SH-SY5Y (cell line): ENCODE measurements around the gene FBXW11.

Source experiments
- GATA2 ChIP-seq: IDR thresholded peaks from 2 replicates; pipeline ENCODE4 v1.6.1; 2011; ENCODE audit warnings: mild to moderate bottlenecking, low read depth, low read length
- GATA3 ChIP-seq: IDR thresholded peaks from 2 replicates; pipeline ENCODE4 v1.6.1; 2011; ENCODE audit warnings: low read depth, mild to moderate bottlenecking, low read length, moderate library complexity

DNA sequence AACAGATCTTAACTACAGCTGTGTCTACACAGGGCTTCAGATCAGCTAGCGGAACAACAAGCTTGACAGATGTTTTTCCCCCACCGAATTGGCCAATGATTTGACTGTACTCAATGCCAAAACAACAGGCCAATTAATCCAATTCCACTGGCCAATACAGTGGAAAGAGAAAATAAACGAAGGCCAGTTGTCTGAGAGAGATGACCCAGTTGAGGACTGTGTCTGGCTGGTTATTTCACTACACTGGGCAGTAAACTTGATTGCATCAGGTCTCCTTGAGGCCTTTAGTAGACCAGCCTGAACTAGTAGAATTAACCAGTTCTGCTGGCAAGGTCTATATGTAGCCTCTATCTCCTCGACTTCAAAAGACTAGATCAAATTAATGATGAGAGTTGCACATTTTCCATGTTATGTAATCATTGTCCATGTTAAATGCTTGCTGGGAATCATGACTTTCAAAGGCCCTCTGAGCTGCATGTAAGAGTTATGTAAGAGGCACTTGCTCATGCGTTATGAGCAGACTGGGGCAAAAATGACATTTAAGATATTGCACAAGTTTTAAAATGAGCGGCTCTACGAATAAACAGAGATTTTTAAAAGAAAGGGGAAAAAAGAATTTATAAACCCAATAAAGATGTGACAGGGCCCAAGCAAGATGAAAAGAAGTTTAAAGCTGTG, 192.5 kb downstream of the FBXW11 start:
- TF ChIP-seq GATA2 (no peak), GATA3 (no peak)
